Measurements from ENCODE around the gene GAGE10.

The GAGE10 gene, protein sequence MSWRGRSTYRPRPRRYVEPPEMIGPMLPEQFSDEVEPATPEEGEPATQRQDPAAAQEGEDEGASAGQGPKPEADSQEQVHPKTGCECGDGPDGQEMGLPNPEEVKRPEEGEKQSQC

GRCh38 chrX:49303346-49303745, at the start of gene GAGE10:
GAGE10 (plus strand) TSS chrX:49303646; CDS start chrX:49304860, 1,214 bp downstream.
- Mint-ChIP-seq H3K4me1 (ENCODE audit: low read depth) (no peaks in the 10 kb centered on the region), H3K27ac (no peak within 1 kb of the TSS), H3K27me3 (ENCODE audit: low read depth) (peaks cover 22% of the 10 kb centered on the region), H3K9me3 (no peaks in the 10 kb centered on the region), H3K4me3 (no peak within 1 kb of the TSS), H3K36me3 (ENCODE audit: low read depth) (no peaks in the 10 kb centered on the region)

DNA sequence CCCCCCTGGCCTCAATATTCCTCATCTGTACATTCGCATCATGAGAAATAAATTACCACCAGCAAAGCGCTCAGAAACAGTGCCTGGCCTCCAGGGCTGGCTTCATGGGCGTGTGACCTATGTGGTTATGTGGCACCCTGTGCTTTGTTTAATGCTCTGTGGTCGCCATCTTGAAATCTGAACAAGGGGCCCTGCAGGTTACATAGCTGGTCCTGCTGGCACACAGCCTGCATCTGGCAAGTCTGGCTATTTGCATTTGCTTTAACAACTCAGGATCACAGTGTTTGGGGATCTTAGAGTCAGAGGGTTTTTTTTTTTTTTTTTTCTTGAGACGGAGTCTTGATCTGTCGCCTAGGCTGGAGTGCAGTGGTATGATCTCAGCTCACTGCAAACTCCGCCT, 48.8 kb upstream of the GAGE10 start:
- peaks cover 10% of the 10 kb centered on the region for H3K4me1 Mint-ChIP-seq (ENCODE audit: low read depth)
- H3K36me3 Mint-ChIP-seq (ENCODE audit: low read depth), result peaks cover 15% of the 10 kb centered on the region
- H3K9me3 Mint-ChIP-seq, result no peaks in the 10 kb centered on the region
- H3K4me3 Mint-ChIP-seq, result no peak overlapping the region
- H3K27ac Mint-ChIP-seq, result no peak overlapping the region
- no peaks in the 10 kb centered on the region for H3K27me3 Mint-ChIP-seq (ENCODE audit: low read depth)

DNA sequence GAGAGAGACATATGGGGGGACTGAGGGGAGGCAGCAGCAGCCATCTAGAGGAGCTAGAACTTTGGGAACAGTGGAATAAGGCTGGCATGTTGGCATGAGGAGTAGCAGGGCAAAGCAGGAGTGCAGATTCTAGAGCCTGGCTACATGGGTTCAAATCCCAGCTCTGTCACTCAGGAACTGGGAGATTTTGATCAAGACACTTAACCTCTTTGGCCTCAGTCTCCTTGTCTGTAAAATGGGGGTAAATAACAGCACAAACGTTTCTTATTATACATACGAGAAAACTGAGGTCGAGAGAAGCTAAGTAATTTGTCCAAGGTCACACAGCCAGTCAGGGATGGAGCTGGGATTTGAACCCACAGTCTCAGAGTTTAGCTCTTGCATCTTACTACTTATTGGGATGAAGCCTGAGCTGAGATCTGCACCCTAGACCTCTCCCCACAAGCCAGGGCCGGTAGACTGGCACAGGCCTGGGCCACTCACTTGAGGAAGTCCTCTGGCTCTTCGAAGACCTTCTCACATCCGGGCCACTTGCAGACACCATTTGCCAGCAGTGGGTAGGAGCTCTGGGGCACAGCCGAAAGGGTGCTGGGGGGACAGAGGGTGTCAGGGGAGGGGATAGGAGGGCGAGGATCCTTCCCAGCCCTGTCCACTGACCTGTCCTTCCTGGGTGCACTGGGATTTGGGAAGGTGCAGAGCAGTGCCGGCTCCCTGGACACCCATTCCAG, 47.0 kb upstream of the GAGE10 start:
- Mint-ChIP-seq H3K9me3 (no peaks in the 10 kb centered on the region), H3K4me3 (no peak overlapping the region), H3K4me1 (ENCODE audit: low read depth) (peaks cover 10% of the 10 kb centered on the region), H3K36me3 (ENCODE audit: low read depth) (peaks cover 9% of the 10 kb centered on the region), H3K27ac (no peak overlapping the region), H3K27me3 (ENCODE audit: low read depth) (no peaks in the 10 kb centered on the region)

GRCh38 chrX:49257074-49257790, 46.2 kb upstream of the GAGE10 start:
- Mint-ChIP-seq H3K36me3 (ENCODE audit: low read depth) (peaks cover 11% of the 10 kb centered on the region), H3K4me3 (no peak overlapping the region), H3K4me1 (ENCODE audit: low read depth) (peaks cover 12% of the 10 kb centered on the region), H3K27me3 (ENCODE audit: low read depth) (no peaks in the 10 kb centered on the region), H3K9me3 (no peaks in the 10 kb centered on the region), H3K27ac (peak overlapping the region; percentile 26)

GRCh38 chrX:49257846-49258748, 45.3 kb upstream of the GAGE10 start:
- peaks cover 19% of the 10 kb centered on the region for H3K4me1 Mint-ChIP-seq (ENCODE audit: low read depth)
- no peak overlapping the region for H3K4me3 Mint-ChIP-seq

GRCh38 chrX:49258749-49259124, 44.7 kb upstream of the GAGE10 start:
- Mint-ChIP-seq H3K4me3 (peak overlapping the region; percentile 9), H3K9me3 (no peaks in the 10 kb centered on the region), H3K27me3 (ENCODE audit: low read depth) (no peaks in the 10 kb centered on the region), H3K4me1 (ENCODE audit: low read depth) (peaks cover 21% of the 10 kb centered on the region), H3K36me3 (ENCODE audit: low read depth) (peaks cover 8% of the 10 kb centered on the region), H3K27ac (no peak overlapping the region)

More at GRCh38 chrX:49257846-49258748, 45.3 kb upstream of the GAGE10 start:
- Mint-ChIP-seq H3K9me3 (no peaks in the 10 kb centered on the region), H3K27me3 (ENCODE audit: low read depth) (no peaks in the 10 kb centered on the region), H3K27ac (peak overlapping the region; percentile 26), H3K36me3 (ENCODE audit: low read depth) (peaks cover 8% of the 10 kb centered on the region)

- H3K4me1 Mint-ChIP-seq (ENCODE audit: low read depth), result peaks cover 31% of the 10 kb centered on the region
- H3K27me3 Mint-ChIP-seq (ENCODE audit: low read depth), result no peaks in the 10 kb centered on the region
- peaks cover 8% of the 10 kb centered on the region for H3K36me3 Mint-ChIP-seq (ENCODE audit: low read depth)
- H3K4me3 Mint-ChIP-seq, result no peak overlapping the region
- H3K27ac Mint-ChIP-seq, result peak overlapping the region; percentile 36
- H3K9me3 Mint-ChIP-seq, result no peaks in the 10 kb centered on the region
These were observed 43.0 kb upstream of the GAGE10 start for GRCh38 chrX:49260221-49260985.

GRCh38 chrX:49262603-49263002, 40.8 kb upstream of the GAGE10 start:
- Mint-ChIP-seq H3K36me3 (ENCODE audit: low read depth) (peaks cover 7% of the 10 kb centered on the region), H3K4me1 (ENCODE audit: low read depth) (peaks cover 35% of the 10 kb centered on the region), H3K9me3 (no peaks in the 10 kb centered on the region), H3K27ac (no peak overlapping the region), H3K4me3 (peak overlapping the region; percentile 75), H3K27me3 (ENCODE audit: low read depth) (no peaks in the 10 kb centered on the region)

GRCh38 chrX:49263631-49264030, 39.8 kb upstream of the GAGE10 start:
- Mint-ChIP-seq H3K27ac (peak overlapping the region; percentile 42), H3K27me3 (ENCODE audit: low read depth) (no peaks in the 10 kb centered on the region), H3K4me3 (peak overlapping the region; percentile 80), H3K4me1 (ENCODE audit: low read depth) (peaks cover 39% of the 10 kb centered on the region), H3K9me3 (no peaks in the 10 kb centered on the region), H3K36me3 (ENCODE audit: low read depth) (peaks cover 7% of the 10 kb centered on the region)

GRCh38 chrX:49264460-49264859, 39.0 kb upstream of the GAGE10 start, which contains the start of gene FOXP3:
FOXP3 (minus strand) TSS chrX:49264710; CDS start chrX:49258505, 6,205 bp downstream.
- H3K27ac Mint-ChIP-seq, result peak within 1 kb of the TSS; percentile 71
- peaks cover 36% of the 10 kb centered on the region for H3K4me1 Mint-ChIP-seq (ENCODE audit: low read depth)

GRCh38 chrX:49266523-49267445, 36.7 kb upstream of the GAGE10 start:
- Mint-ChIP-seq H3K9me3 (no peaks in the 10 kb centered on the region), H3K4me3 (peak overlapping the region; percentile 74), H3K4me1 (ENCODE audit: low read depth) (peaks cover 39% of the 10 kb centered on the region), H3K27me3 (ENCODE audit: low read depth) (no peaks in the 10 kb centered on the region), H3K36me3 (ENCODE audit: low read depth) (peaks cover 11% of the 10 kb centered on the region), H3K27ac (no peak overlapping the region)

More at GRCh38 chrX:49264460-49264859, 39.0 kb upstream of the GAGE10 start, which contains the start of gene FOXP3:
- peak within 1 kb of the TSS; percentile 80 for H3K4me3 Mint-ChIP-seq
- no peaks in the 10 kb centered on the region for H3K9me3 Mint-ChIP-seq
- H3K36me3 Mint-ChIP-seq (ENCODE audit: low read depth), result peaks cover 5% of the 10 kb centered on the region
- H3K27me3 Mint-ChIP-seq (ENCODE audit: low read depth), result no peaks in the 10 kb centered on the region

- peaks cover 7% of the 10 kb centered on the region for H3K36me3 Mint-ChIP-seq (ENCODE audit: low read depth)
- no peaks in the 10 kb centered on the region for H3K27me3 Mint-ChIP-seq (ENCODE audit: low read depth)
- H3K27ac Mint-ChIP-seq, result peak overlapping the region; percentile 99
- peaks cover 39% of the 10 kb centered on the region for H3K4me1 Mint-ChIP-seq (ENCODE audit: low read depth)
- no peaks in the 10 kb centered on the region for H3K9me3 Mint-ChIP-seq
- H3K4me3 Mint-ChIP-seq, result peak overlapping the region; percentile 93
These were observed 34.8 kb upstream of the GAGE10 start for GRCh38 chrX:49268702-49269009.

Measured in T-helper 1 cell treated with Interleukin-12 subunit alpha and Interleukin-12 subunit beta and Interleukin-4 antibody, amounts not matched to agents 30 μg/mL and 1 μg/mL, for 36 hours (primary cell).